CD4-positive, alpha-beta T cell treated with Interleukin-15 for 1 hour (primary cell): ENCODE data around the gene AKR1C4.
"Not testable (repeated sequence)": the region's sequence is repeated elsewhere in the genome, so short reads cannot be mapped to it uniquely, and the experiment has no call there.

Source experiments
- DNase-seq: peaks from one replicate; pipeline ENCODE4 v3.0.0-alpha.2; 2020

AKR1C4 gene

GRCh38 chr10:5196702-5197113, at the start of gene AKR1C4:
AKR1C4 (plus strand) TSS chr10:5196837; CDS start chr10:5196868, 31 bp downstream.
- DNase-seq, result no peak

- no peak for DNase-seq
Measured at GRCh38 chr10:5146920-5147254, 49.8 kb upstream of the AKR1C4 start.

GRCh38 chr10:5147255-5147980, 49.2 kb upstream of the AKR1C4 start:
- DNase-seq, result no peak

GRCh38 chr10:5147981-5148677, 48.5 kb upstream of the AKR1C4 start:
- DNase-seq, result no peak

GRCh38 chr10:5148678-5149032, 48.0 kb upstream of the AKR1C4 start:
- DNase-seq, result no peak

- no peak for DNase-seq
Measured at GRCh38 chr10:5151076-5151475, 45.6 kb upstream of the AKR1C4 start.

- DNase-seq, result no peak
Measured at GRCh38 chr10:5155951-5156350, 40.7 kb upstream of the AKR1C4 start.

- DNase-seq, result no peak
Measured at GRCh38 chr10:5157501-5157900, 39.1 kb upstream of the AKR1C4 start.

- DNase-seq, result no peak
Measured at GRCh38 chr10:5159126-5159525, 37.5 kb upstream of the AKR1C4 start.

GRCh38 chr10:5163487-5163886, 33.1 kb upstream of the AKR1C4 start:
- DNase-seq, result no peak

- no peak for DNase-seq
Measured at GRCh38 chr10:5165738-5166137, 30.9 kb upstream of the AKR1C4 start.

GRCh38 chr10:5168897-5169420, 27.7 kb upstream of the AKR1C4 start:
- DNase-seq, result no peak

- DNase-seq, result not testable (repeated sequence)
Measured at GRCh38 chr10:5175581-5175980, 21.1 kb upstream of the AKR1C4 start.

- not testable (repeated sequence) for DNase-seq
Measured at GRCh38 chr10:5180503-5180902, 16.1 kb upstream of the AKR1C4 start.

- DNase-seq, result no peak
Measured at GRCh38 chr10:5183923-5184322, 12.7 kb upstream of the AKR1C4 start.

- DNase-seq, result no peak
Measured at GRCh38 chr10:5184987-5185775, 11.5 kb upstream of the AKR1C4 start, which contains the start of gene AKR1C8. AKR1C8 (minus strand) TSS chr10:5185150; CDS start chr10:5185104, 46 bp downstream.

- DNase-seq, result no peak
Measured at GRCh38 chr10:5187867-5188266, 8.8 kb upstream of the AKR1C4 start.

- DNase-seq, result no peak
Measured at GRCh38 chr10:5188358-5188757, 8.3 kb upstream of the AKR1C4 start.

GRCh38 chr10:5194431-5194830, 2.2 kb upstream of the AKR1C4 start:
- DNase-seq, result no peak

GRCh38 chr10:5195727-5196374, 786 bp upstream of the AKR1C4 start:
- DNase-seq, result no peak

GRCh38 chr10:5198386-5198785, 1.7 kb downstream of the AKR1C4 start:
- DNase-seq, result no peak

- DNase-seq, result no peak
Measured at GRCh38 chr10:5199398-5199797, 2.8 kb downstream of the AKR1C4 start.

GRCh38 chr10:5206799-5207198, 10.2 kb downstream of the AKR1C4 start:
- DNase-seq, result no peak
